Fibroblast of peridontal ligament (primary cell): ENCODE data around the gene LPP.
"Not testable (repeated sequence)": the region's sequence is repeated elsewhere in the genome, so short reads cannot be mapped to it uniquely, and the experiment has no call there.

ENCODE experiments used
- DNase-seq: peaks from one replicate; pipeline ENCODE4 v3.0.0-alpha.2; 2010; ENCODE audit errors: extremely low read depth

The LPP gene

GRCh38 chr3:188584958-188585689 lies 431.2 kb downstream of the LPP start:
- peak; percentile 30 for DNase-seq

DNA sequence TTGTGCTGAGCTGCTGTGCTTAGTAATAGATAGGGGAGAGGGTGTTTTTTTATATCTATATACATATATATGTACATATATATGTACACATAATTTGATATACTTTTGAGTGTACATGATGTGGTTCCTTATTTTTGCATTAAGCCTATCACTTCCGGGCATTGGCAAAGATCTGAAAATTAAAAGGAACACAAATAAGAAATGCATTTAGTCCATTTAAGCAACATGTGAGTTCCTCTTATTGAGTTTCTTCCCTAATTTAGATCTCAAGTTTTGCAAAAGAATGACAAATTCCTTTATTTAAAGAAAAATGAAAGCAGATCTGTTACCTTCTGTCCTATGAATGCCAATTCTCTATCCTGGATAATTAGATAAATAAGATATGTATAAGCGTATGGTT lies 435.1 kb downstream of the LPP start:
- DNase-seq = no peak

GRCh38 chr3:188589771-188590170 lies 435.8 kb downstream of the LPP start:
- no peak for DNase-seq

- no peak for DNase-seq
These were observed 436.6 kb downstream of the LPP start for GRCh38 chr3:188590557-188590956.

GRCh38 chr3:188594139-188594538 lies 440.2 kb downstream of the LPP start:
- DNase-seq = peak; percentile 96

- DNase-seq = peak; percentile 91
These were observed 442.0 kb downstream of the LPP start for GRCh38 chr3:188595890-188596376.

DNA sequence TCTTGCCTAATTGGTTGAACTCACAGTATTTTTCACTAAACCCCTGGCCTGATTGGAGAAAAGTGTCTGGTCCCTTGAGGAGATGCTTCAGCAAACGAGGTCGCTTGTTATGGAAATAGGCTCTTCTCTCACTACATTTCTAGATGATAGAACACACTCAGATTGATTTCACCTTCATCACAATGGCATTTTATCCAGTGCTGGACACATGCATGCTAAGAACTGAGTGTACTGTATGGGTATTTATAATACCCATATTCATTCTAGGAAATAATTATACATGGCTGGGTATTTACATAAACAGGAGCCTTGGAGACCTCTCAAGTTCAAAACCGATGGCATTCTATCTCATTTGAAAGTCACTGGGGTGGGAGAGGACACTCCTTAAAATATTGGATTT lies 444.9 kb downstream of the LPP start:
- DNase-seq = no peak

DNA sequence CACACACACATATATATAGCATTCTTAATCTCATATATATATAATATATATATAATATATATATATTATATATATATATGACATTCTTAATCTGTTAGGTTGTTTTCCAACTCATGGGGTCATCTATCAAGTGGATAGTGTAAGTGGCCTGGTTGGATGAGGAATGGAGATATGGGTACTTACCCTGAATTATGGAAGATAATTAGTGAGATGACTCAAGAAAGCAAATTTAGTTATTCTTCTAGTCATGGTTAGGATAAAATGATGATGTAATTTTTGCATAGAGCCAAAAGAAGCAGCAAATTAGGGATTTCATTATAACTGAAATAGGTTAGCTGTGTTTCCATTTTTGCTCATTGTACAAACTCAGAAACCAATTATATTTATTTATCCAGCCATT lies 448.2 kb downstream of the LPP start:
- DNase-seq = no peak

DNA sequence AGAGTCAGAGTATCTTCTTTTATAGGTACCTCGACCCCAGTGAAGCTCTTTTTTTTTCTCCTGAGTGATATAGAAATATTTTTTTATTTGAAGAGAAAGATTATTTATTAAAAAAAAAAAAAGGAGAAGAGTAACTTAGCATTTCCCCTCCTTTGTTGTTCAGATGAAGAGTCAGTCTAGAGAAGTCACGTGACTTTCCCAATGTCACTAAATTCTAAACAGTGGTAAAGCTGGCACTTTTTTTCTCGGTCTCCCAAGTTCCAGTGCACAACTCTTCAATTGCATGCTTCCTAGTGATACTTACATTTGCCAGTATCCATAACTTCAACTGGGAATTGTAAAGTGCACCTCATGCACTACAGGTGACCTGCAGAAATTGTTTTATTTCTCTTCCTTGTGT lies 448.7 kb downstream of the LPP start:
- no peak for DNase-seq

DNA sequence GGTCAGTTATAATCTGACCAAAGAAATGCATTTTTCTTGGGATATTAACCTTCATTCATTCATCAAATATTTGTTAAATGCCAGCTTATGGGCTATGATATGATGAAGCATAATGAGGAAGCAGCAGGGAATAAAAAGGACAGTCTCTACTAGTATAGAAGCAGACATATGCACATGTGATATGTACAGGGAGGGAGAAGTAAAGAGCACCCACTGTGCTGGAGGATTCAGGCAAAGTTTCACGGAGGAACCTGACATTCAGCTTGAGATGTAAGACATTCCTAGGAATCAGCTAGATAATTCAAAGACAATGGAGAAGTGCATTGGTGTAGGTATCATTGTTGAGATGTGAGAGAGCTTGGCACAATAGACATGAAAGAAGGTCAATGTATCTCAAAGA lies 450.7 kb downstream of the LPP start:
- DNase-seq = no peak

DNA sequence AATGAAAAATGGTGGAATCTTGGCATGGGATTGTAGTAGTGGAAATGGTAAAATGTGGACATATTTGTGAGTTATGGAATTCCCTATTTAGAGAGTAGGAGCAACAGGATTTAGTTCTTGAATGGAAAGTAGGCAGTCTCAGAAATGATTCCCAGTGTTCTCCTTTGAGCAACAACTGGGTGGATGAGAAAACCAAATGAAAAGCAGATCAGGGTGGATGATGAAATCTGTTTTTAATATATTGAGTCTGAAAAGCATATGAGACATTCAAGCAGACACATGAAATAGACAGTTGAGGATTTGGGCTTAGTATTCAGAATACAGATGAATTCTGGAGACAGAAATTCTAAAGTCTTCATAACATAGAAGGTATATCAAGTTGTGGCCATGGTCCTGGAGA lies 451.3 kb downstream of the LPP start:
- peak; percentile 87 for DNase-seq

DNA sequence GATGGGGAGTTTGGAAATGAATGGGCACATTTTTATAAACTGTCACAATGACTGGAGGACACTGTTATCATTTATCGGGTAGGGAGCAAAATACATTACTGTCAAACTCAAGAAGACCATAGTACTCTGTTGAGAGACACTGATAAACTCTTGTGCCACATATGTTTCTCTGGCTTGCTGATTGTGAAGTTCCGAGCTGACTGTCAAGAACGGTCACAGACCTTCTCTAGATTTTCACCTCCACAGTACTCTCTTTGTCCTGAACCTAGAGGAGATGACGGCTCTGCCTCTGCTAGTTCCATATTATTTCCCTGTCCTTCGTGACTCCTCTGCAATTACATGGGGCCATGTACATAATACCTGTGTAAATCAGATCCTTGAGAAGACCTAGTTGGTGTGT lies 451.9 kb downstream of the LPP start:
- DNase-seq = no peak

GRCh38 chr3:188607805-188608315 lies 453.9 kb downstream of the LPP start:
- DNase-seq = no peak

DNA sequence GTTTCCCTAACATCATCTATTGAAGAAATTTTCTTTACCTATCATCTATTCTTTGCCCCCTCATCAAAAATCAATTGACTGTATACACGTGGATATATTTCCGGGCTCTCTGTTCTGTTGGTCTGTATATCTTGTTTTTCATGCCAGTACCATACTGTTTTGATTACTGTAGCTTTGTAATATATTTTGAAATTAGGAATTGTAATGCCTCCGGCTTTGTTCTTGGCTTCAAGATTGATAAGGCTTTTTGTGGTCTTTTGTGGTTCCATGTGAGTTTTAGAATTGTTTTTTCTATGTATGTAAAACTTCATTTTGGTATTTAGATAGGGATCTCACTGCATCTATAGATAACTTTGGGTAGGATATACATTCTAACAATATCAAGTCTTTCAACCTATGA lies 454.4 kb downstream of the LPP start:
- no peak for DNase-seq

DNA sequence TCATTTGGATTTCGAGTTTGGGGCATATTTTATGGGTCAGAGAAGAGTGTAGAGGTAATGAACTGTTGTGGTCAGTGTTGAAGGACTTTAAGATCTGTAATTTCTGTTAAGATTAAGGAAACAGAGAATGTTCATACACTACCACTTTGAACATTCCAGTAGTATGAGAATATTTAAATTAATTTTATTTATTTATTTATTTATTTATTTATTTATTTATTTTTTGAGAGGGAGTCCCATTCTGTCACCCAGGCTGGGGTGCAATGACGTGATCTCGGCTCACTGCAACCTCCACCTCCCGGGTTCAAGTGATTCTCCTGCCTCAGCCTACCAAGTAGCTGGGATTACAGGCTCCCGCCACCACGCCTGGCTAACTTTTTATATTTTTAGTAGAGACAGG lies 459.8 kb downstream of the LPP start:
- DNase-seq = not testable (repeated sequence)

- DNase-seq = no peak
These were observed 463.3 kb downstream of the LPP start for GRCh38 chr3:188617270-188617669.

- no peak for DNase-seq
These were observed 464.2 kb downstream of the LPP start for GRCh38 chr3:188617988-188618701.

DNA sequence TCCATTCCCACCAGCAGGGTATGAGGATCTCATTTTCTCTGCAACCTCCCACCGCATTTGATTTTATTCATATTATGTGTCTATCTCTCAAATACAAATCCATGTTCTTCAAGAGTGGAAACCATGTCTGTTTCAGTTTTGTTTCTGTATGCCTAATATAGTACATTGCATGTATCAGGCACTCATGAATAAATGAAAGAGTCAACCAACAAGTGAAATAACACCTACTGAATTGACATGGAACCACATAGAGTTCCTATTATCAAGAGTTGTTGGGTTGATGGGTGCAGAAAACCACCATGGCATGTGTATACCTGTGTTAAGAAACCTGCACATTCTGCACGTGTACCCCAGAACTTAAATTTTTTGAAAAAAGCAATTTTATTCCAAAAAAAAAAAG lies 466.8 kb downstream of the LPP start:
- no peak for DNase-seq

DNA sequence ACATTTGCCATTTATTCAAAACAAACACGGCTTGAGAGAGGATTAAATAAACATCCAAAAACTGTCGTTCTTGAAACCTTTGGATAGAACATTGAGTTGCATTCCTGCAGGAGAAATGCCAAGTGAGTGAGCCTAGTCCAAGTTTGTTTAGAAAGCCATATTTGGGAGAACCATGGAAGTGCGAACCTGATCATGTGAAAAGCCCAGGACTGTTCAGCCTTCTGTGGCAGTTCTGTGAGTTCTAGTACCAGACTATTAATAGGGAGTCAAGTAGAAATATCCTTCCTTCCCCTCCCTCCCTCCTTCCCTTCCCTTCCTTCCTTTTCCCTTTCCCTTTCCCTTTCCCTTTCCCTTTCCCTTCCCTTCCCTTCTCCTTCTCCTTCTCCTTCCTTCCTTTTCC lies 470.4 kb downstream of the LPP start:
- DNase-seq = peak; percentile 86

DNA sequence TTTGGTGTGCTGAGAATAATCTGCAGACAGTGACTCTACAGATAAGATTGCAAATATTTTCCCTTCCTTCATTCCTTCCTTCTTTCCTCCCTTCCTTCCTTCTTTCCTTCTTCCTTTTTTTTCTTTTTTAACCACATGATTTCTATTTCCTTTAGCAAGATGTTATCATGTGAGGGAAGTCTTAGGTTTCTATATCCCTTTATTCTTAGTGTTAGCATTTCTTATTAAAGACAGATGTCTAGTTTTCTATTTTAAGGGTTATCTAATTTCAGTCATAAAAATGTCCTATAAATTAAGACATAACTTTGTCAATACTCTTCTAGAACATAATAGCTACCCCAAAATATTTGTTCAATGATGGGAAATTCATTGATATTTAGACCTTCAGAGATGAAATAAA lies 470.9 kb downstream of the LPP start:
- DNase-seq = peak; percentile 56

DNA sequence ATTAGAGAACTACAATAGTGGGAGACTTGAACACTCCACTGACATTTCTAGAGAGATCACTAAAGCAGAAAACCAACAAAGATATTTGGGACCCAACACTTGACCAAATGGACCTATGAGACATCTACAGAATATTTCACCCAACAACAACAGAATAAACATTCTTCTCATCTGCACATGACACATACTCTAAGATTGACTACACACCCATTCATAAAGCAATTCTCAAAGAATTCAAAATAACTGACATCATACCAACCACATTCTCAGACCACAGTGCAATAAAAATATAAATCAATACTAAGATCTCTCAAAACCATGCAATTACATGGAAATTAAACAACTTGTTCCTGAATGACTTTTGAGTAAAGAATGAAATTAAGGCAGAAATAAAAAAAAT lies 473.7 kb downstream of the LPP start:
- peak; percentile 94 for DNase-seq

DNA sequence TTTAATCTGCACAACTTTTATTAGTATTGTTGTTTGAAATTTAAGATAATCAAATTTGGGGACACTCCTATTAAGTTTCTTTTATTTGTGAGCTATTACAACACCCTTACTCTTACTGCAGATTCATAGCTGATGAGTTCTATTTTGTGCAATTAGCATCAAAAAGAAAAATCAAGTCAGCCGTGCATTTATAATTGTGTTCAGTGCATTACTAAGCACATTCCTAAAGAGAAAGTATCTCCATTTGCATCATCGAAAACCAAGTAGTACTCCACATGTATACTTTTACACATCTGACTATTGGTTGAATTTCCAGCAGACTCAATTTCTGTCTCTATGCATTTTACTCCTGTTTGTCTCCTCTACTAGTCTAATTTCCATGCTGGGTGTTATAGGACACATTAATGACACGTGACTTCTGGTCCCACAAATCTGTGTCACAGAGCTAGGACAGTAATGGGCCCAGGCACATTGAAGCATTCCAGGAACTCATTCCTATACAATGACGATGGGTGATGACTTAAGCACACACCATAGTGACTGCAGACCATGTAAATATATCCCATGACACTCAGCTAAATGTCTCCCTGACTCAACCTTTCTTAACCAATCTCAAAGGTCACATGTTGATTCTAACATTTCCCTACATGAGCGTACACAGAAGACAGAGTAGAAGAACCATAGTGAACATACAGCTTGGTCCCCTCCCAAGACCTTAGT lies 477.5 kb downstream of the LPP start:
- peak; percentile 87 for DNase-seq

DNA sequence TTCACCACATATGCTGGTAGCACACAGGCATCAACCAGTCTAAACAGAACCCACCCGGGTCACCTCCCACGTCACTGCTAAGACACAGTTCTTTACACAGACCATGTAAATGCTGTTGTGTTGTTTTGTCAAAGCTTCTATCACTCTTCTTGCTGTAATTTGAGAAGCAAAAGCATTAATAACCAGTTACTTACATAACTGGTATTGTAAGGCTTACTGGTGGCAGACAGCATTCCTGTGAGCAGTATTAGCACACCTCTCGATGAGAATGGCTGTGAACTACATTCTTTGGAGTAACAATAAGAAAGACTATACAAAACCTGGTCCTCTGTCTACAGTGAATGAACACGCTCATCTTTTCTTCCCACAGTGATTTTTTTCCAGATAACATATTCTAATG lies 479.2 kb downstream of the LPP start:
- no peak for DNase-seq
